SJCRH30 (cell line): ENCODE results near the gene USP9X. TPM values are rescaled to one million over a fixed set of nuclear protein-coding genes. Genes with fewer than 3 reads are reported as not detected.

Experiments used
- DNase-seq, 2 experiments: peaks; one replicate each; pipeline ENCODE4 v3.0.0-alpha.2; 2015 to 2020
- H3K27ac ChIP-seq: fragments of 250-450 bp; sonication (Bioruptor Pico); 2 replicates; pipeline ENCODE4 v1.5.1; 2020; ENCODE audit warnings: mild to moderate bottlenecking, moderate library complexity
- H3K27me3 ChIP-seq: fragments of 250-450 bp; sonication (Bioruptor Pico); 2 replicates; pipeline ENCODE4 v1.5.1; 2020; ENCODE audit warnings: mild to moderate bottlenecking, moderate library complexity
- H3K36me3 ChIP-seq: fragments of 250-450 bp; sonication (Bioruptor Pico); 2 replicates; pipeline ENCODE4 v1.5.1; 2020; ENCODE audit warnings: mild to moderate bottlenecking, moderate library complexity
- H3K4me1 ChIP-seq: fragments of 250-450 bp; sonication (Bioruptor Pico); 2 replicates; pipeline ENCODE4 v1.5.1; 2020; ENCODE audit warnings: mild to moderate bottlenecking, moderate library complexity
- H3K4me3 ChIP-seq: fragments of 250-450 bp; sonication (Bioruptor Pico); 2 replicates; pipeline ENCODE4 v1.5.1; 2020; ENCODE audit warnings: mild to moderate bottlenecking, moderate library complexity
- H3K9me3 ChIP-seq: fragments of 250-450 bp; sonication (Bioruptor Pico); replicated peaks from 2 replicates; pipeline ENCODE4 v1.5.1; 2020; ENCODE audit warnings: mild to moderate bottlenecking, moderate library complexity
- total RNA-seq: library from RNA; depleted of rRNA; stranded (reverse); fragments of >200 nt; shearing (Covaris generic); gene quantifications from 2 replicates; pipeline ENCODE4 v1.2.3, GENCODE V29; 2014

Gene USP9X
- total RNA-seq, 1 experiment from 2014 or later = 72.9 TPM

GRCh38 chrX:41066969-41067368, 18.3 kb upstream of the USP9X start:
- H3K4me3 ChIP-seq = no peak overlapping the region
- no peak for DNase-seq
- no peaks in the 10 kb centered on the region for H3K9me3 ChIP-seq

GRCh38 chrX:41067721-41068120, 17.5 kb upstream of the USP9X start:
- H3K9me3 ChIP-seq = no peaks in the 10 kb centered on the region
- no peak for DNase-seq
- no peaks in the 10 kb centered on the region for H3K27me3 ChIP-seq
- H3K4me3 ChIP-seq = no peak overlapping the region
- no peak overlapping the region for H3K27ac ChIP-seq
- no peaks in the 10 kb centered on the region for H3K4me1 ChIP-seq
- H3K36me3 ChIP-seq = no peaks in the 10 kb centered on the region

More at GRCh38 chrX:41066969-41067368, 18.3 kb upstream of the USP9X start:
- H3K4me1 ChIP-seq = no peaks in the 10 kb centered on the region
- no peaks in the 10 kb centered on the region for H3K27me3 ChIP-seq
- no peak overlapping the region for H3K27ac ChIP-seq
- no peaks in the 10 kb centered on the region for H3K36me3 ChIP-seq

- Histone ChIP-seq H3K36me3 (no peaks in the 10 kb centered on the region), H3K27ac (no peak overlapping the region), H3K27me3 (no peaks in the 10 kb centered on the region), H3K4me1 (peaks cover 4% of the 10 kb centered on the region; the same call in 1 of the 2 replicates), H3K4me3 (no peak overlapping the region), H3K9me3 (no peaks in the 10 kb centered on the region)
- DNase-seq = no peak
Measured at GRCh38 chrX:41076742-41077141, 8.5 kb upstream of the USP9X start.

GRCh38 chrX:41081821-41082220, 3.4 kb upstream of the USP9X start:
- Histone ChIP-seq H3K4me1 (peaks cover 6% of the 10 kb centered on the region; the same call in 1 of the 2 replicates), H3K27me3 (no peaks in the 10 kb centered on the region), H3K36me3 (no peaks in the 10 kb centered on the region), H3K9me3 (no peaks in the 10 kb centered on the region), H3K4me3 (no peak overlapping the region), H3K27ac (no peak overlapping the region)
- DNase-seq = no peak

GRCh38 chrX:41082783-41083182, 2.5 kb upstream of the USP9X start:
- Histone ChIP-seq H3K27ac (no peak overlapping the region), H3K27me3 (no peaks in the 10 kb centered on the region), H3K36me3 (no peaks in the 10 kb centered on the region), H3K9me3 (no peaks in the 10 kb centered on the region), H3K4me1 (peaks cover 6% of the 10 kb centered on the region; the same call in 1 of the 2 replicates), H3K4me3 (no peak overlapping the region)
- DNase-seq = no peak

GRCh38 chrX:41084044-41084892, 977 bp upstream of the USP9X start:
- Histone ChIP-seq H3K4me3 (peak overlapping the region; percentile 91), H3K36me3 (0 out of 2 replicates have a peak, but pooled peaks cover 2% of the 10 kb centered on the region), H3K4me1 (peaks cover 6% of the 10 kb centered on the region; the same call in 1 of the 2 replicates), H3K9me3 (no peaks in the 10 kb centered on the region), H3K27me3 (no peaks in the 10 kb centered on the region), H3K27ac (peak overlapping the region; percentile 100)
- peak; percentile 92 to 93 for DNase-seq

- H3K27ac ChIP-seq = peak overlapping the region; percentile 100
- no peaks in the 10 kb centered on the region for H3K27me3 ChIP-seq
- peak overlapping the region; percentile 91 for H3K4me3 ChIP-seq
- DNase-seq = peak; percentile 29 to 33
- no peaks in the 10 kb centered on the region for H3K9me3 ChIP-seq
- 0 out of 2 replicates have a peak, but pooled peaks cover 2% of the 10 kb centered on the region for H3K36me3 ChIP-seq
- H3K4me1 ChIP-seq = peaks cover 6% of the 10 kb centered on the region; the same call in 1 of the 2 replicates
Measured at GRCh38 chrX:41085512-41085877, 250 bp downstream of the USP9X start.

GRCh38 chrX:41085878-41086626, 807 bp downstream of the USP9X start:
- Histone ChIP-seq H3K27me3 (no peaks in the 10 kb centered on the region), H3K9me3 (no peaks in the 10 kb centered on the region), H3K27ac (peak overlapping the region; percentile 100), H3K4me1 (0 out of 2 replicates have a peak, but pooled peaks cover 2% of the 10 kb centered on the region), H3K4me3 (peak overlapping the region; percentile 91), H3K36me3 (0 out of 2 replicates have a peak, but pooled peaks cover 2% of the 10 kb centered on the region)
- peak; percentile 48 to 64 for DNase-seq

- no peaks in the 10 kb centered on the region for H3K27me3 ChIP-seq
- peak overlapping the region; percentile 100 for H3K27ac ChIP-seq
- H3K9me3 ChIP-seq = no peaks in the 10 kb centered on the region
- 0 out of 2 replicates have a peak, but pooled peaks cover 2% of the 10 kb centered on the region for H3K36me3 ChIP-seq
- peak in 1 of 2 experiments; percentile 40 for DNase-seq
- H3K4me1 ChIP-seq = 0 out of 2 replicates have a peak, but pooled peaks cover 2% of the 10 kb centered on the region
- H3K4me3 ChIP-seq = peak overlapping the region; percentile 91
Measured at GRCh38 chrX:41086627-41086932, 1.3 kb downstream of the USP9X start.

- Histone ChIP-seq H3K27me3 (no peaks in the 10 kb centered on the region), H3K4me1 (0 out of 2 replicates have a peak, but pooled peaks cover 2% of the 10 kb centered on the region), H3K4me3 (peak overlapping the region; percentile 91), H3K9me3 (no peaks in the 10 kb centered on the region), H3K36me3 (0 out of 2 replicates have a peak, but pooled peaks cover 2% of the 10 kb centered on the region), H3K27ac (peak overlapping the region; percentile 100)
- no peak for DNase-seq
Measured at GRCh38 chrX:41087201-41087600, 2.0 kb downstream of the USP9X start.

GRCh38 chrX:41090568-41091238, 5.5 kb downstream of the USP9X start:
- Histone ChIP-seq H3K4me1 (no peaks in the 10 kb centered on the region), H3K27me3 (no peaks in the 10 kb centered on the region), H3K36me3 (0 out of 2 replicates have a peak, but pooled peaks cover 2% of the 10 kb centered on the region), H3K27ac (no peak overlapping the region), H3K4me3 (no peak overlapping the region), H3K9me3 (no peaks in the 10 kb centered on the region)
- no peak for DNase-seq

GRCh38 chrX:41092776-41093175, 7.5 kb downstream of the USP9X start:
- DNase-seq = no peak
- Histone ChIP-seq H3K9me3 (no peaks in the 10 kb centered on the region), H3K27ac (no peak overlapping the region), H3K27me3 (no peaks in the 10 kb centered on the region), H3K36me3 (0 out of 2 replicates have a peak, but pooled peaks cover 2% of the 10 kb centered on the region), H3K4me1 (no peaks in the 10 kb centered on the region), H3K4me3 (no peak overlapping the region)

GRCh38 chrX:41095174-41095573, 9.9 kb downstream of the USP9X start:
- Histone ChIP-seq H3K27ac (no peak overlapping the region), H3K4me3 (no peak overlapping the region), H3K9me3 (no peaks in the 10 kb centered on the region), H3K27me3 (no peaks in the 10 kb centered on the region), H3K4me1 (no peaks in the 10 kb centered on the region), H3K36me3 (no peaks in the 10 kb centered on the region)
- no peak for DNase-seq

- Histone ChIP-seq H3K4me3 (no peak overlapping the region), H3K27ac (no peak overlapping the region), H3K4me1 (no peaks in the 10 kb centered on the region), H3K9me3 (no peaks in the 10 kb centered on the region), H3K36me3 (no peaks in the 10 kb centered on the region), H3K27me3 (no peaks in the 10 kb centered on the region)
- no peak for DNase-seq
Measured at GRCh38 chrX:41095908-41096307, 10.7 kb downstream of the USP9X start.
